ENCODE measurements around the gene MICU1.
"Not testable (repeated sequence)": the region's sequence is repeated elsewhere in the genome, so short reads cannot be mapped to it uniquely, and the experiment has no call there.

Gene MICU1

GRCh38 chr10:72430936-72431335 is 194.9 kb downstream of the MICU1 start:
- DNase-seq, result not testable (repeated sequence)

- DNase-seq, result no peak
Observed at GRCh38 chr10:72429931-72430330, 195.9 kb downstream of the MICU1 start.

GRCh38 chr10:72426986-72427385 is 198.9 kb downstream of the MICU1 start:
- no peak for DNase-seq

- peak; percentile 82 for DNase-seq
Observed at GRCh38 chr10:72425133-72425532, 200.7 kb downstream of the MICU1 start.

GRCh38 chr10:72424561-72424960 is 201.3 kb downstream of the MICU1 start:
- no peak for DNase-seq

- DNase-seq, result no peak
Observed at GRCh38 chr10:72423426-72423825, 202.5 kb downstream of the MICU1 start.

- DNase-seq, result no peak
Observed at GRCh38 chr10:72421885-72422540, 203.9 kb downstream of the MICU1 start.

- no peak for DNase-seq
Observed at GRCh38 chr10:72419241-72419640, 206.6 kb downstream of the MICU1 start.

- no peak for DNase-seq
Observed at GRCh38 chr10:72418679-72419078, 207.2 kb downstream of the MICU1 start.

GRCh38 chr10:72417971-72418370 is 207.9 kb downstream of the MICU1 start:
- no peak for DNase-seq

- DNase-seq, result no peak
Observed at GRCh38 chr10:72416661-72417060, 209.2 kb downstream of the MICU1 start.

GRCh38 chr10:72414642-72415041 is 211.2 kb downstream of the MICU1 start:
- no peak for DNase-seq

GRCh38 chr10:72409167-72409566 is 216.7 kb downstream of the MICU1 start:
- DNase-seq, result no peak

GRCh38 chr10:72407927-72408600 is 217.8 kb downstream of the MICU1 start:
- no peak for DNase-seq

- DNase-seq, result no peak
Observed at GRCh38 chr10:72407471-72407870, 218.4 kb downstream of the MICU1 start.

- not testable (repeated sequence) for DNase-seq
Observed at GRCh38 chr10:72395581-72395980, 230.3 kb downstream of the MICU1 start.

GRCh38 chr10:72392571-72392970 is 233.3 kb downstream of the MICU1 start:
- DNase-seq, result no peak

- DNase-seq, result no peak
Observed at GRCh38 chr10:72390764-72391163, 235.1 kb downstream of the MICU1 start.

- no peak for DNase-seq
Observed at GRCh38 chr10:72389716-72390115, 236.2 kb downstream of the MICU1 start.

GRCh38 chr10:72389014-72389413 is 236.9 kb downstream of the MICU1 start:
- no peak for DNase-seq

GRCh38 chr10:72388062-72388461 is 237.8 kb downstream of the MICU1 start:
- no peak for DNase-seq

- no peak for DNase-seq
Observed at GRCh38 chr10:72386916-72387586, 238.8 kb downstream of the MICU1 start.

- DNase-seq, result no peak
Observed at GRCh38 chr10:72385724-72386123, 240.2 kb downstream of the MICU1 start.

- not testable (repeated sequence) for DNase-seq
Observed at GRCh38 chr10:72384982-72385381, 240.9 kb downstream of the MICU1 start.

Data from midbrain (tissue), 1 donor.